ENCODE data around the gene BCAR1. TPM values are rescaled to one million over a fixed set of nuclear protein-coding genes. Genes with fewer than 3 reads are reported as not detected.
"Not testable (repeated sequence)": the region's sequence is repeated elsewhere in the genome, so short reads cannot be mapped to it uniquely, and the experiment has no call there.

BCAR1 gene
- total and polyA plus RNA-seq, 4 donors = 25.1 to 98.0 (median 59.0) TPM

- H3K4me1 ChIP-seq (ENCODE audit: control insufficient read depth, insufficient read depth, low read length) = peaks cover 95% of the 10 kb centered on the region
- not testable (repeated sequence) for H3K4me3 ChIP-seq (ENCODE audit: low read depth, low read length); DNase-seq (ENCODE audit: low read depth in 4 of 6, low spot score in 6 of 6); H3K27me3 ChIP-seq (ENCODE audit: control insufficient read depth, insufficient read depth, low read length); H3K9me3 ChIP-seq (ENCODE audit: control insufficient read depth, insufficient read depth, low read length); H3K27ac ChIP-seq (ENCODE audit: low read depth, low read length)
- H3K36me3 ChIP-seq (ENCODE audit: control insufficient read depth, insufficient read depth, low read length) = peaks cover 87% of the 10 kb centered on the region
- 97% methylated on average over 26 of the region's 27 CpGs for WGBS (ENCODE audit: insufficient coverage)
These were observed 8.9 kb downstream of the BCAR1 start for GRCh38 chr16:75242436-75243078.

DNA sequence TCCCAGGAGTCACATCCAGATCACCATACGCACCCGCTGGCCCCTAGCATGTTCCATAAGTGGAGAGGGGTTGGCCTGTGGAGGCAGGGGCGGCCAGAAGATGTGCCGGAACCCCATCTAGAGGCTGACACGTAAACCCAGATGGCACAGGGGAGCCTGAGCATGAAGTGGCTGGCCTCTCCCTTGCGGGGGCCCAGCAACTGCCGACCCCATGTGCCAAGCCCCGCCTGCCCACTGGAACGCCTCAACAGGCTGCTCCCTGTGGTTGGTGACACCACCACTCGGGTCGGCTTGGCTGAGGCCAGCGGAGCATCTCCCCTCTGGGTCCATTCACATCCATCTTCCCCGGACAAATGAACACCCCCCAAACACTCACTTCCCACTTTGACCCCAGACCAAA lies 9.5 kb downstream of the BCAR1 start:
- H3K27ac ChIP-seq (ENCODE audit: low read depth, low read length) = no peak overlapping the region
- H3K9me3 ChIP-seq (ENCODE audit: control insufficient read depth, insufficient read depth, low read length) = no peaks in the 10 kb centered on the region
- peaks cover 88% of the 10 kb centered on the region for H3K36me3 ChIP-seq (ENCODE audit: control insufficient read depth, insufficient read depth, low read length)
- no peak for DNase-seq (ENCODE audit: low read depth in 4 of 6, low spot score in 6 of 6)
- 95% methylated on average over 13 of the region's 13 CpGs for WGBS (ENCODE audit: insufficient coverage)
- no peak overlapping the region for H3K4me3 ChIP-seq (ENCODE audit: low read depth, low read length)
- H3K4me1 ChIP-seq (ENCODE audit: control insufficient read depth, insufficient read depth, low read length) = peaks cover 93% of the 10 kb centered on the region
- H3K27me3 ChIP-seq (ENCODE audit: control insufficient read depth, insufficient read depth, low read length) = no peaks in the 10 kb centered on the region

DNA sequence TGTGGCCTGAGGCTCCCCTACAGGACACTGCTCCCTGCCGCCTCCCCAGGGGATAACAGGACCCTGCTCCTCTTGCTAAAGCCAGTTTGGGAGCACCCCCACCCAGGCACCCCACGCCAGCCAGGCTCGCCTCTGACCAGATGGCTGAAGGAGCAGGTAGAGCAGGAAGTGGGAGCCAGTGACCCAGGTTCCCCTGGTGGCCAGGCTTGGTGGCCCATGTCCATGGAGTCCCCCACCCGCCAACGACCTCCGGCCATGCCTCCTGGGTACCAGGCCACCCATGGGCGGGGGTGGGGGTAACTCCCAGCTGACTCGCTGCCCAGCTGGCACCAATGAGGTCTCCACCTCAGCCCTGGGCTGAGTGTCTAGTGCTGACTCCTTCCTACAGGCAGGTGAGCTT lies 10.0 kb downstream of the BCAR1 start:
- Histone ChIP-seq H3K4me3 (ENCODE audit: low read depth, low read length) (no peak overlapping the region), H3K4me1 (ENCODE audit: control insufficient read depth, insufficient read depth, low read length) (peaks cover 88% of the 10 kb centered on the region), H3K36me3 (ENCODE audit: control insufficient read depth, insufficient read depth, low read length) (peaks cover 89% of the 10 kb centered on the region), H3K27ac (ENCODE audit: low read depth, low read length) (no peak overlapping the region), H3K9me3 (ENCODE audit: control insufficient read depth, insufficient read depth, low read length) (no peaks in the 10 kb centered on the region), H3K27me3 (ENCODE audit: control insufficient read depth, insufficient read depth, low read length) (no peaks in the 10 kb centered on the region)
- no peak for DNase-seq (ENCODE audit: low read depth in 4 of 6, low spot score in 6 of 6)
- 82% methylated on average over 7 of the region's 8 CpGs for WGBS (ENCODE audit: insufficient coverage)

- 46% methylated on average over 7 of the region's 7 CpGs for WGBS (ENCODE audit: insufficient coverage)
- not testable (repeated sequence) for H3K27me3 ChIP-seq (ENCODE audit: control insufficient read depth, insufficient read depth, low read length); H3K4me3 ChIP-seq (ENCODE audit: low read depth, low read length); H3K9me3 ChIP-seq (ENCODE audit: control insufficient read depth, insufficient read depth, low read length)
- peak in 1 of 6 donors; percentile 53 for DNase-seq (ENCODE audit: low read depth in 4 of 6, low spot score in 6 of 6)
- peak overlapping the region; percentile 49 for H3K27ac ChIP-seq (ENCODE audit: low read depth, low read length)
- H3K36me3 ChIP-seq (ENCODE audit: control insufficient read depth, insufficient read depth, low read length) = peaks cover 96% of the 10 kb centered on the region
- peaks cover 80% of the 10 kb centered on the region for H3K4me1 ChIP-seq (ENCODE audit: control insufficient read depth, insufficient read depth, low read length)
These were observed 10.8 kb downstream of the BCAR1 start for GRCh38 chr16:75240633-75241032.

DNA sequence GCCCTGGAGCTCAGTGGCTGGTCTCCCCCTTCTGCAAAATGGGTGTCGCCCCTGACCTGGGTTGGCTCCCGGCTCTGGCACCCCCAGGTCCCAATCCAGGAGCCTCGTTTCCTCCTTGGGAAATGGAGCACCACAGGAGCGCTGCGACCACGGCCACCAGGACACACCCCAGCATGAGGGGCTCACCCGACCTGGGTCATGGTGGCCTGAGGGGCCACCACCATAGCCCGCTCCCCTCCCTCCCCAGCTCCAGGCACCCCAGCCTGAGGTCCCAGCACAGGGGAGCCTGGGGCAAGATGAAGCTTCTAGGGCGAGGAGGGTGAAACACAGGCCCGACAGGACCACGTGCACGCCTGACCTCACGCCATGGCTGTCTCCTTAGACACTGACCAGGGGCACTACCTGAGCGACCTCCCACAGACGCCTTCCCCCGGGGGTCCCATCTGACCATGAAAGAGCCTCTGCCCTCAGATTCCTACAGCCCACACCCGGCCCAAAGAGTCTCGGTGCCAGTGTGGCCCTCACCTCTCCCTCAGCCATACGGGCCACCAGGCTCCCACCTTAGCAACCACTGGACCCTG lies 11.8 kb downstream of the BCAR1 start:
- H3K27ac ChIP-seq (ENCODE audit: low read depth, low read length) = peak overlapping the region; percentile 87
- no peak for DNase-seq (ENCODE audit: low read depth in 4 of 6, low spot score in 6 of 6)
- 89% methylated on average over 18 of the region's 19 CpGs for WGBS (ENCODE audit: insufficient coverage)
- H3K9me3 ChIP-seq (ENCODE audit: control insufficient read depth, insufficient read depth, low read length) = no peaks in the 10 kb centered on the region
- H3K27me3 ChIP-seq (ENCODE audit: control insufficient read depth, insufficient read depth, low read length) = no peaks in the 10 kb centered on the region
- no peak overlapping the region for H3K4me3 ChIP-seq (ENCODE audit: low read depth, low read length)
- H3K36me3 ChIP-seq (ENCODE audit: control insufficient read depth, insufficient read depth, low read length) = peaks cover 98% of the 10 kb centered on the region
- peaks cover 80% of the 10 kb centered on the region for H3K4me1 ChIP-seq (ENCODE audit: control insufficient read depth, insufficient read depth, low read length)

GRCh38 chr16:75238853-75239541 lies 12.4 kb downstream of the BCAR1 start:
- Histone ChIP-seq H3K4me3 (ENCODE audit: low read depth, low read length) (no peak overlapping the region), H3K27me3 (ENCODE audit: control insufficient read depth, insufficient read depth, low read length) (no peaks in the 10 kb centered on the region), H3K36me3 (ENCODE audit: control insufficient read depth, insufficient read depth, low read length) (peaks cover 98% of the 10 kb centered on the region), H3K4me1 (ENCODE audit: control insufficient read depth, insufficient read depth, low read length) (peaks cover 80% of the 10 kb centered on the region), H3K9me3 (ENCODE audit: control insufficient read depth, insufficient read depth, low read length) (no peaks in the 10 kb centered on the region), H3K27ac (ENCODE audit: low read depth, low read length) (peak overlapping the region; percentile 87)
- DNase-seq (ENCODE audit: low read depth in 4 of 6, low spot score in 6 of 6) = no peak
- WGBS (ENCODE audit: insufficient coverage) = 41% methylated on average over 11 of the region's 16 CpGs

DNA sequence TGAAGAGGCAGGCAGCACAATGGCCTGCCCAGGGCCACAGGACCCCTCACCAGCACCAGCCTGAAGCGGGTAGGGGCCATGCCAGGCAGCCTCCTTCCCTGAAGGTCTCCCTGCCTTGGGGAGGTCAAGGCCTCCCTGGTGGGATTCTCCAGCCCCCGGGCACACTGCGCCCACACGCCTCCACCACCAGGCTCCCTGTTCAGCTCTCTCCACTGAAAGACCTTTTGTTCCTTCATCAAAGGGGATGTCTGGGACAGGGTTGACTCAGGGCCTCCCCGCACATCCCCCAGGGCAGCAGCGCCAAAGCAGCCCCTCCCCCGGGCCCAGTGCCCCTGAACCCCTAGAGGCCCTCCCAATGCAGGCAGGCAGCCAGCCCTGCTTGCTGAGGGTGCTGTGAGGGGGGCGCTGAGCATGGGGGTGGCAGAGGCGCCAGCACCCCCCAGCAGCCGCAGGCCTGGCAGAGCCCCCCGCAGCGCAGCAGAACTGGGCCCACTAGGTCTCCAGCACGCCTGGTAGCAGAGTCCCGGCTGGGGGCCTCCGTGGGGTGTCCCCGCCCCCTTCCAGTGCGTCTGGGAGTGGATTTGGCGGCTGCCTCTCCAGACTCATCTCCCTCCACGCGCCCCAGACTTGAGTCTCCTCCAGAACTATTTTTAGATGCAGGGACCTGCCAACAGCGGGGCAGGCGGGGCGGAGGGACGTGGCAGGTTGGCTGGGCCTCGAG lies 13.1 kb downstream of the BCAR1 start:
- Histone ChIP-seq H3K9me3 (ENCODE audit: control insufficient read depth, insufficient read depth, low read length) (no peaks in the 10 kb centered on the region), H3K27ac (ENCODE audit: low read depth, low read length) (peak overlapping the region; percentile 87), H3K4me3 (ENCODE audit: low read depth, low read length) (no peak overlapping the region), H3K27me3 (ENCODE audit: control insufficient read depth, insufficient read depth, low read length) (no peaks in the 10 kb centered on the region), H3K4me1 (ENCODE audit: control insufficient read depth, insufficient read depth, low read length) (peaks cover 81% of the 10 kb centered on the region), H3K36me3 (ENCODE audit: control insufficient read depth, insufficient read depth, low read length) (peaks cover 98% of the 10 kb centered on the region)
- 18% methylated on average over 22 of the region's 25 CpGs for WGBS (ENCODE audit: insufficient coverage)
- DNase-seq (ENCODE audit: low read depth in 4 of 6, low spot score in 6 of 6) = peak in 2 of 6 donors; percentile 75 to 95

DNA sequence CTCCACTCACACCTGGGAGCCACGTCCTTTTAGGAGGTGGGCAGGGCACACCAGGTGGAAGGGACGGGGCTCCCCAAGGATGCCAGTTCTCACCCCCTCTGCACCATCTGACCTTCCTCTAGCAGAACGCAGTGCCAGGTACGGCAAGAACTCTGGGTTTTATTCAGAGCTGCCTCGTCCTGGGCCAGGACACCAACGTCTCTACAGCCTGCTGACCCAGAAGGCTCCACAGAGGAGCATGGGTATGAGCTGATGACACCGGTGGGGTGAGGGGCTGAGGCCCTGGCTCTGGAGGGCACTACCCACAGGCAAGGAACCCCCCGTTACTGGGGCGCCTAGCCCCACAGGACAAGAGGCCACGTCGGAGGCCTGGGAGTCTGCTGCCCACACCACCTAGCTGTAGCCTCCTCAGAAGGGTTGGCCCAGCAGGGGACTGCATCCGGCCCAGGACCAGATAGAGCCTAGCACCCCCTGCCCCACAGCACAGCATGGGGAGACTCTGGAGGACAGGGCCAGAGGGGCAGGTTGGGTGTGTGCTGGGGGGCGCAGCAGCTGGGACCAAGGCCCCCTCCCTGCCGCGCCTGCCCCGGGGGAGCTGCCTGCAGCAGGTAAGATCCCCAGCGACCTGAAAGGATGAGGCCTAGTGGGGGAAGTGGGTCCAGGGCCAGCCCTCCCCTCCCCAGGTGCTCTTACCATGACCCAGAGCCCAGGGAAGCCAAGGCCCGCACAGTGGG lies 13.9 kb downstream of the BCAR1 start:
- Histone ChIP-seq H3K27ac (ENCODE audit: low read depth, low read length) (peak overlapping the region; percentile 87), H3K4me3 (ENCODE audit: low read depth, low read length) (no peak overlapping the region), H3K4me1 (ENCODE audit: control insufficient read depth, insufficient read depth, low read length) (peaks cover 77% of the 10 kb centered on the region), H3K36me3 (ENCODE audit: control insufficient read depth, insufficient read depth, low read length) (peaks cover 98% of the 10 kb centered on the region), H3K27me3 (ENCODE audit: control insufficient read depth, insufficient read depth, low read length) (no peaks in the 10 kb centered on the region), H3K9me3 (ENCODE audit: control insufficient read depth, insufficient read depth, low read length) (no peaks in the 10 kb centered on the region)
- 82% methylated on average over 11 of the region's 18 CpGs for WGBS (ENCODE audit: insufficient coverage)
- DNase-seq (ENCODE audit: low read depth in 4 of 6, low spot score in 6 of 6) = no peak

- H3K27me3 ChIP-seq (ENCODE audit: control insufficient read depth, insufficient read depth, low read length) = no peaks in the 10 kb centered on the region
- H3K27ac ChIP-seq (ENCODE audit: low read depth, low read length) = no peak overlapping the region
- no peak overlapping the region for H3K4me3 ChIP-seq (ENCODE audit: low read depth, low read length)
- no peak for DNase-seq (ENCODE audit: low read depth in 4 of 6, low spot score in 6 of 6)
- peaks cover 96% of the 10 kb centered on the region for H3K36me3 ChIP-seq (ENCODE audit: control insufficient read depth, insufficient read depth, low read length)
- WGBS (ENCODE audit: insufficient coverage) = 92% methylated on average over 28 of the region's 28 CpGs
- H3K4me1 ChIP-seq (ENCODE audit: control insufficient read depth, insufficient read depth, low read length) = peaks cover 71% of the 10 kb centered on the region
- no peaks in the 10 kb centered on the region for H3K9me3 ChIP-seq (ENCODE audit: control insufficient read depth, insufficient read depth, low read length)
These were observed 14.6 kb downstream of the BCAR1 start for GRCh38 chr16:75236736-75237397.

All from spinal cord (tissue), 10 donors.